Right kidney (tissue), 1 donor: ENCODE results near the gene TANC1.

Experiments
- DNase-seq: peaks from one replicate; pipeline ENCODE4 v3.0.0-alpha.2; 2016

Gene TANC1

GRCh38 chr2:158993721-158994587, 25.5 kb downstream of the TANC1 start:
- DNase-seq, result no peak

GRCh38 chr2:158994920-158995676, 26.7 kb downstream of the TANC1 start:
- DNase-seq, result no peak

- DNase-seq, result no peak
These were observed 27.2 kb downstream of the TANC1 start for GRCh38 chr2:158995677-158996049.

- DNase-seq, result no peak
These were observed 28.0 kb downstream of the TANC1 start for GRCh38 chr2:158996378-158996993.

- no peak for DNase-seq
These were observed 28.8 kb downstream of the TANC1 start for GRCh38 chr2:158997037-158997790.

GRCh38 chr2:158998551-158999248, 30.3 kb downstream of the TANC1 start:
- DNase-seq, result no peak

GRCh38 chr2:158999458-158999857, 31.0 kb downstream of the TANC1 start:
- no peak for DNase-seq

GRCh38 chr2:159000072-159000471, 31.6 kb downstream of the TANC1 start:
- DNase-seq, result no peak

GRCh38 chr2:159002462-159003111, 34.1 kb downstream of the TANC1 start:
- no peak for DNase-seq

- DNase-seq, result no peak
These were observed 35.1 kb downstream of the TANC1 start for GRCh38 chr2:159003555-159003954.

- no peak for DNase-seq
These were observed 36.4 kb downstream of the TANC1 start for GRCh38 chr2:159004849-159005248.

GRCh38 chr2:159009940-159010339, 41.5 kb downstream of the TANC1 start:
- no peak for DNase-seq

- DNase-seq, result no peak
These were observed 41.9 kb downstream of the TANC1 start for GRCh38 chr2:159010340-159010739.

- no peak for DNase-seq
These were observed 42.5 kb downstream of the TANC1 start for GRCh38 chr2:159010963-159011362.

GRCh38 chr2:159012142-159012541, 43.7 kb downstream of the TANC1 start:
- DNase-seq, result no peak

- no peak for DNase-seq
These were observed 44.7 kb downstream of the TANC1 start for GRCh38 chr2:159013103-159013502.

- no peak for DNase-seq
These were observed 46.7 kb downstream of the TANC1 start for GRCh38 chr2:159015174-159015573.

GRCh38 chr2:159015823-159016222, 47.4 kb downstream of the TANC1 start:
- no peak for DNase-seq

- DNase-seq, result no peak
These were observed 49.4 kb downstream of the TANC1 start for GRCh38 chr2:159017837-159018236.

GRCh38 chr2:159019021-159019420, 50.6 kb downstream of the TANC1 start:
- no peak for DNase-seq

- no peak for DNase-seq
These were observed 53.6 kb downstream of the TANC1 start for GRCh38 chr2:159022019-159022418.
